CD4-positive, alpha-beta T cell (primary cell): ENCODE results near the gene BSDC1. TPM values are rescaled to one million over a fixed set of nuclear protein-coding genes. Genes with fewer than 3 reads are reported as not detected.
"Not testable (repeated sequence)": the region's sequence is repeated elsewhere in the genome, so short reads cannot be mapped to it uniquely, and the experiment has no call there.

Source experiments
- ATAC-seq: fragments of 200-7000 bp; cut with Tn5 transposase; one replicate; pipeline ENCODE4 v1.10.0; 2022; ENCODE audit warnings: mild to moderate bottlenecking; ENCODE audit not compliant: poor library complexity
- CTCF ChIA-PET: fragments of 350-600 bp; sonication (Branson Sonifier 250); formaldehyde crosslinking; loops from one replicate; lab custom pipeline; 2021; ENCODE audit warnings: antibody characterized with exemption, inconsistent platforms; lab: Charles Lee
- POLR2A ChIA-PET: fragments of 350-600 bp; sonication (Branson Sonifier 250); formaldehyde crosslinking; loops from one replicate; lab custom pipeline; 2021; ENCODE audit warnings: antibody characterized with exemption, inconsistent platforms; lab: Charles Lee
- DNase-seq, 14 experiments: peaks; one replicate each; pipeline ENCODE4 v3.0.0-alpha.2; 2013 to 2020; ENCODE audit warnings: mixed read lengths in 2 of 14
- H3K27ac ChIP-seq, 2 donors: one replicate each; pipeline versions ENCODE4 v1.5.1 to v1.7.0; 2013; ENCODE audit warnings: low read length in 2 of 2, low read depth in 1 of 2, mild to moderate bottlenecking in 1 of 2
- H3K27me3 ChIP-seq, 2 experiments: 1 replicate in 1 of 2; 2 replicates in 1 of 2; pipeline versions ENCODE4 v1.6.1 to v1.7.0; 2013; ENCODE audit warnings: low read length in 2 of 2, control low read depth in 1 of 2, mild to moderate bottlenecking in 1 of 2, moderate library complexity in 1 of 2; ENCODE audit not compliant: insufficient read depth in 2 of 2, control insufficient read depth in 1 of 2
- H3K36me3 ChIP-seq: one replicate; pipeline ENCODE4 v1.6.1; 2013; ENCODE audit warnings: low read length, control low read depth; ENCODE audit not compliant: insufficient read depth
- H3K4me1 ChIP-seq: one replicate; pipeline ENCODE4 v1.6.1; 2013; ENCODE audit warnings: low read length, control low read depth; ENCODE audit not compliant: insufficient read depth
- H3K4me3 ChIP-seq: one replicate; pipeline ENCODE4 v1.5.1; 2013; ENCODE audit warnings: mild to moderate bottlenecking, low read length, moderate library complexity
- H3K9me3 ChIP-seq, 2 experiments: 1 replicate in 1 of 2; 2 replicates in 1 of 2; pipeline versions ENCODE4 v1.6.1 to v1.7.0; 2013; ENCODE audit warnings: low read length in 2 of 2, mild to moderate bottlenecking in 2 of 2, control low read depth in 1 of 2, moderate library complexity in 1 of 2; ENCODE audit not compliant: control insufficient read depth in 1 of 2, insufficient read depth in 1 of 2
- H3K27ac Mint-ChIP-seq: one replicate; pipeline ENCODE4 v1.8.0; 2020; ENCODE audit warnings: mixed read lengths
- H3K27me3 Mint-ChIP-seq: one replicate; pipeline ENCODE4 v1.8.0; 2021; ENCODE audit warnings: mixed read lengths
- H3K36me3 Mint-ChIP-seq: one replicate; pipeline ENCODE4 v1.8.0; 2021; ENCODE audit warnings: low read depth, mixed read lengths
- H3K4me1 Mint-ChIP-seq: one replicate; pipeline ENCODE4 v1.8.0; 2021; ENCODE audit warnings: low read depth, mixed read lengths
- H3K4me3 Mint-ChIP-seq: one replicate; pipeline ENCODE4 v1.8.0; 2020; ENCODE audit warnings: mild to moderate bottlenecking, mixed read lengths
- H3K9me3 Mint-ChIP-seq: one replicate; pipeline ENCODE4 v1.8.0; 2020; ENCODE audit warnings: mixed read lengths
- CTCF ChIP-seq: fragments of 200-600 bp; IDR thresholded peaks from one replicate; pipeline ENCODE4 v1.8.0; 2022; ENCODE audit warnings: antibody characterized with exemption, mild to moderate bottlenecking
- intact Hi-C, 2 experiments: fragments of 100-400 bp; cut with DNase I in 1 of 2; cut with micrococcal nuclease in 1 of 2; formaldehyde crosslinking; loops; one replicate each; pipeline versions ENCODE4 v1.15.1 to v1.9.0; 2023 to 2025; cut with DNase I, micrococcal nuclease
- total RNA-seq, 174 experiments: library from RNA in 2 of 174; stranded (reverse) in 2 of 174; gene quantifications; one replicate each; pipeline ENCODE4 v1.2.3 and lab custom pipeline; 2021 to 2026

The BSDC1 gene
- total RNA-seq, 2 experiments from 2014 or later = 186 to 190 TPM

DNA sequence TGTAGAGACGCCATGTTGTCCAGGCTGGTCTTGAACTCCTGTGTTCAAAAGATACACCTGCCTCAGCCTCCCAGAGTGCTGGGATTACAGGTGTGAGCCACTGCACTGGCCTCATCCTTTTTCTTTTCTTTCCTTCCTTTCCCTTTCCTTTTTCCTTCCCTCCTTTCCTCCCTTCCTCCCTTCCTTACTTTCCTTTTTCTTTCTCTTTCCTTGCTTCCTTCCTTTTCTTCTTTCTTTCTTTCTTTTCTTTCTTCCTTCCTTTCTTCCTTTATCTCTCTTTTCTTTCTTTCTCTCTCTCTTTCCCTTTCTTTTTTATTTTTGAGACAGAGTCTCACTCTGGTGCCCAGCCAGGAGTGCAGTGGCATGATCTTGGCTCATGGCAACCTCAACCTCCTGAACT is 37.8 kb downstream of the BSDC1 start:
- intact Hi-C loops = no loop called here
- no peak overlapping the region for H3K4me3 ChIP-seq
- DNase-seq (no peak), ATAC-seq (no peak)
- peaks cover 30% of the 10 kb centered on the region for H3K4me1 ChIP-seq
- no peak for TF ChIP-seq CTCF
- ChIA-PET POLR2A (no interaction called here), CTCF (no interaction called here)
- H3K27me3 Mint-ChIP-seq = peaks cover 5% of the 10 kb centered on the region
- H3K36me3 ChIP-seq = no peaks in the 10 kb centered on the region
- H3K4me3 Mint-ChIP-seq = no peak overlapping the region
- H3K36me3 Mint-ChIP-seq = peaks cover 14% of the 10 kb centered on the region
- no peak overlapping the region for H3K27ac Mint-ChIP-seq
- no peak overlapping the region for H3K27ac ChIP-seq
- peaks cover 28% of the 10 kb centered on the region for H3K4me1 Mint-ChIP-seq
- H3K27me3 ChIP-seq = peaks cover 0 to 3% of the 10 kb centered on the region in 2 experiments
- no peaks in the 10 kb centered on the region for H3K9me3 Mint-ChIP-seq
- H3K9me3 ChIP-seq = no peaks in the 10 kb centered on the region

DNA sequence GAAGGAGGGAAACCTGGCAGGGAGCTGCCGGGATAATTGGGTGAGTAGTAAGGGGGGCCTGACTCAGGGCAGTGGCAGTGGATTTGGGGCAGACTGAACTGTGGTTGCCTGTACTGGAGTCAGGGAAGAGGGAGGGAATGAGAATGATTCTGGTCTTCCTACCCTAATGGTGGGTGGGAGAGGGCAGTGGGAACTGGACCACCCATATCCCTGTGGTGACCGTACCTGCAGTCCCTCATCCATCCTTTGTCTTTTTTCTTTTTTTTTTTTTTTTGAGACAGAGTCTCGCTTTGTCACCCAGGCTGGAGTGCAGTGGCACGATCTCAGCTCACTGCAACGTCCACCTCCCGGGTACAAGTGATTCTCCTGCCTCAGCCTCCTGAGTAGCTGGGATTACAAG is 38.5 kb downstream of the BSDC1 start:
- H3K9me3 ChIP-seq, H3K4me3 ChIP-seq, DNase-seq, CTCF ChIA-PET, H3K27me3 Mint-ChIP-seq, H3K4me3 Mint-ChIP-seq, intact Hi-C loops, ATAC-seq, H3K27ac Mint-ChIP-seq, H3K36me3 ChIP-seq, H3K27me3 ChIP-seq, H3K27ac ChIP-seq, H3K36me3 Mint-ChIP-seq, H3K9me3 Mint-ChIP-seq: not testable (repeated sequence)
- POLR2A ChIA-PET = interaction anchor here (5.9 kb wide), 1 partner anchor 19 kb away, joined by 72 read pairs; the partner anchor contains the start of gene MARCKSL1
- H3K4me1 Mint-ChIP-seq = peaks cover 31% of the 10 kb centered on the region
- peaks cover 28% of the 10 kb centered on the region for H3K4me1 ChIP-seq

DNA sequence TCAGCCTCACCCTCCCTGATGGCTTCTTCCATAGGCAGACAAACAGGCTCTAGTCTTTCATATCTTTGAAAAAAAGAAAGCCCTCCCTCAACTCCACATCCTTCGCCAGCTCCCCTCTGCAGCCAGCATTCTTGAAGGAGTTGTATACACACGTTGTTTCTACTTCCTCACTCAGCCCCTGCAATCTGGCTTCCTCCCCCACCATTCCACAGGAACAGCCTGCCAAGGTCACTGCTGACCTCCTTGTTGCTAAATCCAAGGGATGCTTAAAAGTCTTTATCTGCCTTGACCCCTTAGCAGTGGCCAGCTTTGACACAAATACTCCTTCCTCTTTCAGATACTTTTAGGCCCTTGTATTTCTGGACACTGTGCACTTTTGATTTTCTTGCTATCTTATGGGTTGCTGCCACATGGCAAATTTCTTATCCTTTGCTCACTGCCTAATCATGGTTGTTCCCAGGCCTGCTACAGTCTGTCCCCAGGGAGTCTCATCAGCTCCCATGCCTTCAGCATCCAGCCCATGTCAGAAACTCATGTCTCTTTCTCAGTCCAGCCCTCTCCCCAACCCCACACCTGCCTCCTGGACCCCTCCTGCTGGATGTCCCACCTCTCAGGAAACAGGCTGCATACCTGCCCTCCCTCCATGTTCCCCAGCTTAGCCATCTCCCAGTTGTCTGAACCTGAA is 40.2 kb downstream of the BSDC1 start:
- ChIA-PET POLR2A (interaction anchor here (0.8 to 5.9 kb wide), 4 partner anchors 9 to 848 kb away, joined by 3 to 72 read pairs (median 11); partner anchors contain the start of genes FAM229A, HDAC1, MARCKSL1 and TSSK3), CTCF (interaction anchor here (0.6 to 0.8 kb wide), 2 partner anchors 16 to 18 kb away, joined by 4 read pairs; no protein-coding TSS in a partner anchor)
- no peak overlapping the region for H3K27ac ChIP-seq
- Mint-ChIP-seq H3K27ac (peak overlapping the region; percentile 42), H3K36me3 (peaks cover 6% of the 10 kb centered on the region), H3K27me3 (no peaks in the 10 kb centered on the region), H3K4me3 (peak overlapping the region; percentile 72), H3K4me1 (peaks cover 35% of the 10 kb centered on the region), H3K9me3 (no peaks in the 10 kb centered on the region)
- no peak overlapping the region for H3K4me3 ChIP-seq
- no peaks in the 10 kb centered on the region for H3K27me3 ChIP-seq
- peaks cover 0 to 8% of the 10 kb centered on the region in 2 experiments for H3K9me3 ChIP-seq
- no peak for ATAC-seq
- intact Hi-C loops = loop anchor here in 1 of 2 experiments (5.0 kb wide), 1 partner anchor 57 kb away; no protein-coding TSS in a partner anchor
- H3K36me3 ChIP-seq = no peaks in the 10 kb centered on the region
- TF ChIP-seq CTCF = no peak
- no peak for DNase-seq
- peaks cover 33% of the 10 kb centered on the region for H3K4me1 ChIP-seq
